Measurements from ENCODE around the gene EXD3.
"Not testable (repeated sequence)": the region's sequence is repeated elsewhere in the genome, so short reads cannot be mapped to it uniquely, and the experiment has no call there.

Gene EXD3, protein sequence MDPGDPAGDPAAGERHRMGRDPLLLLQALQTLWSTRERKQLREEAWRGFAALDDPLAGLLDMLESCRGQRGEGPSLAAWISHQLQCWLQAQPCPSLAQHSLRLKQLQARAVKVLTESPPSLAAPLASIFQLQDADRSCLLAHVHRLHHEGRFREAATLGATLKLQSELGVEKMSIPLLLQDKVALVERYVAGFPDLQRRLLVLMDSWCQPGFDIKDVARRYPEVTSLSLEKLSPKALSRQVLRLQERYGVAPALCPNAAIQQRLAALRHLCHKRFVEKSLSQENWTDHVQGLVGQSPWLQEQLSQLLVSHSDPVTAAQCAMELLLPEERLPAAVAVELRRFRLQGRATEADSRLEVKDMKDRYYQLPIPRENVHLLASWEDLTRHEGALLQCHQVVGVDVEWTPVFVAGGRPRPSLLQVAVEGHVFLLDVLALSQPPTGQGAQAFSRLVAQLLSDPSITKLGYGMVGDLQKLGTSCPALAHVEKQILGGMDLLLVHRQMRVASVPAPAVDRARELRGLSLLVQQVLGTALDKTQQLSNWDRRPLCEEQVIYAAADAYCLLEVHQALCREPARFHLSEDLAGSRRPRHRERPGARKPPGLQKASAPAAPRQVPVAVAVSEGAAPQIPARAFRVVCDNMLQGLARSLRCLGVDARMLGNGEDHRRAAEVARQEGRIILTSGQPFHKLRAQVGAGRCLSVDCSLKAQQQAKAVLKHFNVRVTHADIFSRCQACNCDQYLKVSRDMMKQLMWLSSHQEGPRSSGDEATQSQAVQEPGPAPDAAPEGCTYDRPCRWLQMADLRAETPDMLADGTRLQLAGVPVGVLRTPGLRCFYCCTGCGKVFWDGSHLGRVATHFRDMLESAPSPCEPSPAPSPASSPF

DNA sequence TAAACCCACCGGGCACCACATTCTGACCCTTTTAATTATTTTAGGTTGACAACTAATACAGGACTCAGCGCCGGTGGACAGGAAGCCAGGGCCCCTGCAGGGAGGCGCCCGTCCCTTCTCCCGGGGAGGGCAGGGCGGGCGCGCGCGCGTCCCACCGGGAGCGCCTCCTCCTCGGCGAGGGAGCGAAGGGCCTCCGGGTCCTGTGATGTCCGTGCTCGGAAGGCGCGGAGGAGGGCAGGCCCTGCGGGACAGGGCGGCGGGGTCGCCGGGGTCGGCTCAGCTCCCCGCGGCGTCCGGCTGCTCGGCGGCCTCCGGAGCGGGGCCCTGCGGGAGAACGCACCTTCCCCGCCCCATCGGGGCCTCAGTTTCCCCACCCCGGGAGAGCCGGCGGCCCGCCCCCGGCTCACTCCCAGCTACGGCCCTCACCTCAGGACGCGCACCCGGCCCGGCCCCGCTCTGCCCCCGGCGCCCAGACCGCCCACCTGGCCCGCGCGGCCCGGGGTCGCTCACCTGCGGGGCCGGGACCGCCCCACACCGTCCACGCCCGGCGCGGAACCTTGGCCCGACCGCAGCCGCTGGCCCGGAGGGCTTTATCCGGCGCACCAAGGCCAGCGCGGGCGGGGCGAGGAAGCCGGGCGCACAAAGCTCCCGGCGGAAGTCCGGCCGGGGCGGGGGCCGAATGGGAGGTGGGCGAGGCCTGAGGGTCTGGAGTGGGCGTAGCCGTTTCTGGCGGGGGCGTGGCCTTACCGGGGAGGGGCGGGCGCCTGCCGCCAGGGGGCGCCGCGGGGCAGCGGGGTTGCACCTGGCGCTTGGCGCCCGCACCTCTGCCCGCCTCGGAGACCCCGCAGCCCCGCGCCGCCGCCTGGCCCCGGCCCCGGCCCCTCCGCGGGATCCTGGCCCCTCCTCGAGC, at the start of gene EXD3, which contains the start of gene NOXA1:
EXD3 (minus strand) TSS at position 559 of the 910 bp plus-strand sequence. CDS start 27,805 bp downstream, outside the sequence.
NOXA1 (plus strand) TSS at position 790 of the 910 bp plus-strand sequence. CDS start 137 bp downstream, outside the sequence.
- no peak for DNase-seq

DNA sequence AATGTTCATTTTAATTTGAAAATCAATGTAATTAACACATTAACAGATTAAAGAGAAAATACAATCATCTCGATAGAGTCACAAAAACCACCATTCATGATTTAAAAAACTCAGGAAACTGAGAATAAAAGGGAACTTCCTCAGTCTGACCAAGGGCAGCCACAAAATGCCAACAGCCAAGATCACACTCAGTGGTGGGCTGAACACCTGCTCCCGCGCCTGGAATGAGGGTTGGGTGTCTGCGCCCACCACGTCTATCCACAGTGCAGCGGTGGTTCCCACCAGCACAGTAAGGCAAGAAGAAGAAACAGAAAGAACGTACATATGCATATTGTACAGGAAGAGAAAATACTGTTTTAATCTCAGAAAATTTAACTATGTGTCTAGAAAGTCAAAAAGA, 47.8 kb upstream of the EXD3 start:
- no peak for DNase-seq

DNA sequence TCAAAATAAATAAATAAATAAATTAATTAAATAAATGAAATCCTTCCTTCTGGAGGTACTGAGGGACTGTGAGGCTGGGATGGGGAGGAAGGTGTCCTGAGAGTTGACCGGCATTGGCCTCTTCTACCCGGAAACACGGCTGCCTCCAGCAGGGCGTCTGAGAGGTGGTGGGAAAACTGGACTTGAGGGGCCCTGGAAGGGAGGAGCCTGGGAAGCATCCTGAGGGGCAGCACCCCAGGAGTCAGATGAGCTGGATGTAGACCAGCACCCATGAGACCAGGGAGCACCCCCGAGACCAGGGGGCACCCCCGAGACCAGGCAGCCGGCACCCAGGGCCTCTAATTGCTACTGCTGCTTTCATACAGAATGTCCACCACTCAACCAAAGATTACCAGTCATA, 44.9 kb upstream of the EXD3 start:
- no peak for DNase-seq

DNA sequence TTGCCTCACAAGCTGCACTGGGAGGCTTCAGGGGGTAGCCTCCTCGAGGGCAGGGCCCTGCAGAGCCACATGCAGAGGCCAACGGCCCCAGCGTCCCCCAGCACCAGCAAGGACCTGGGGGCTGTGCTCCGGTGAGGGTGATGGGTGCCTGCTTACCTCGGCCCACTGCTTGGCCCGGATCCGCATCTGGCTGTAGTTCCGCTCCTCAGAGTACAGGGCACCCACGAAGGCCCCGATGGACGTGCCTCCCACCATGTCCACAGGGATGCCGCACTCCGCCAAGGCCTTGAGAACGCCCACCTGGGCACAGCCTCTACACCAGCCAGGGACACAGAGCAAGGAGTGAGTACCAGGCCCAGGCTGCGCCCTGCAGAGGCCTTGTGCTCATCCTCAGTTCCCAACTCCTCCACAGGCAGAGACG, 44.2 kb upstream of the EXD3 start:
- no peak for DNase-seq

DNA sequence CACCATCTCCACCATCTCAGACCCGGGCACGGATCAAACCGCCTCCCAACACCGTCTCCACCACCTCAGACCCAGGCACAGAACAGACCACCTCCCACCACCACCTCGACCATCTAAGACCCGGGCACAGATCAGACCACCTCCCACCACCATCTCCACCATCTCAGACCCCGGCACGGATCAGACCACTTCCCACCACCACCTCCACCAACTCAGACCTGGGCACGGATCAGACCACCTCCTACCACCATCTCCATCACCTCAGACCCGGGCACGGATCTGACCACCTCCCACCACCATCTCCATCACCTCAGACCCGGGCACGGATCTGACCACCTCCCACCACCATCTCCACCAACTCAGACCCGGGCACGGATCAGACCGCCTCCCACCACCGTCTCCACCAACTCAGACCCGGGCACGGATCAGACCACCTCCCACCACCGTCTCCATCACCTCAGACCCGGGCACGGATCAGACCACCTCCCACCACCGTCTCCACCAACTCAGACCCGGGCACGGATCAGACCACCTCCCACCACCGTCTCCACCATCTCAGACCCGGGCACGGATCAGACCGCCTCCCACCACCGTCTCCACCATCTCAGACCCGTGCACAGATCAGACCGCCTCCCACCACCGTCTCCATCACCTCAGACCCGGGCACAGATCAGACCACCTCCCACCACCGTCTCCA, 43.6 kb upstream of the EXD3 start:
- DNase-seq: not testable (repeated sequence)

DNA sequence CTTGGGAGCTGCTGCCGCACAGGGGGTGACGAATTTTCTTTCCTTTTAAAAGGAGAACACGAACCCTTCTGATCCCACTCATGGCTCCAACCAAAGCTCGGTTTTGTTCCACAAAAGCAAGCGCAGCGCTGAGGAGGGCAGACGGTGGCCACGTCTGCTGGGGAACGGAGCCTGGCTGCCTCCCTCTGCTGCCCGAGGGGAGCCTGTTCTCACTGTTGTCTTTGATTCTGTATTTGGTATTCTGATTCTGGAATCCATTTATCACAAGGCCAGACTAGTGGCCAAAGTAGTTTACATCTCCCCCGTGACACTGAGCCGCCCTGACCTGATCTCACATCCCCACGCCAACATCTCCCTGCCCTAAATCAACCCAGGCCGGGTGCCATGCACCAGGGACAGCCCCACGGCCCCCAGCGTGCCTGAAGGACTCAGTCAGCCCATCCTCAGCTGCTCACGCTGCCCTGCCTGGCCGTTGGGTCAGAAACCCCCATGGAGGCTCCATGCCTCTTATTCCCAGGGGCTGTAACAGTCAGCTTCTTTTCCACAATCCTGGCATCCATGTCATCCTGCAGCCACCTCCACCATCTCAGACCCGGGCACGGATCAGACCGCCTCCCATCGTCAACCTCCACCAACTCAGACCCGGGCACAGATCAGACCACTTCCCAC, 42.9 kb upstream of the EXD3 start:
- DNase-seq: no peak

DNA sequence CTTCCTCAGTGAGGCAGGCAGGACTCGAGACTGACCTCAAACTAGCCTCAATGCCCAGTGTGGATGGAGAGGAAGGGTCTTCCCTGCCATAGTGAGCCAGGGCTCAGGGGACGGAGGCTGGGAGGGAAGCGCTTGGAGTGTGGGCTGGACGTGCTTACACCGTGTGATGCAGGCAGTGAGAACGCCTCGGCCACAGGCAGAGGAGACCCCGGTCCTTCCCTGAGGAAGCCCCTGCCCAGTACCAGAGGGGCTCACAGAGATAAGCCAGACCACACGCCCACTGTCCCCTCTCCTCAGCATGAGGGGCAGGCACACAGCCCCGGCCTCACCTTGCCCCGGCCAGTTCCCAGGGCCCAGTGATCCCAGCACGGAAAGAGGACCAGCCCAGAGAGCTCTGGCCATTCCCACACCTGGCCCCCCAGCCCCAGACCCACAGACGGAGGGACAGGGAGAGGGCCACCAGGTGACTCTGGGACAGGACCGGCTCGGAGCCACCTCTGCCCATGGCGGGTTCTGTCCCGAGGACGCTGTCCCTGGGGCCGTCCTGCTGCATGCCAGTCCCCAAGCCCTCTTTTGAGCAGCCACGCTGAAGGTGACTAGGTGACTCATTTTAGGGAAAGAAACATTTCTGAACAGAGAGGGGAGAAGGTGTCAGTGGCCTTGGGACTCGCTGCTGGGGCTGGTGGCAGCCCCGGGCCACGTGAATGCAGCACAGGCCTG, 42.2 kb upstream of the EXD3 start:
- DNase-seq: no peak

DNA sequence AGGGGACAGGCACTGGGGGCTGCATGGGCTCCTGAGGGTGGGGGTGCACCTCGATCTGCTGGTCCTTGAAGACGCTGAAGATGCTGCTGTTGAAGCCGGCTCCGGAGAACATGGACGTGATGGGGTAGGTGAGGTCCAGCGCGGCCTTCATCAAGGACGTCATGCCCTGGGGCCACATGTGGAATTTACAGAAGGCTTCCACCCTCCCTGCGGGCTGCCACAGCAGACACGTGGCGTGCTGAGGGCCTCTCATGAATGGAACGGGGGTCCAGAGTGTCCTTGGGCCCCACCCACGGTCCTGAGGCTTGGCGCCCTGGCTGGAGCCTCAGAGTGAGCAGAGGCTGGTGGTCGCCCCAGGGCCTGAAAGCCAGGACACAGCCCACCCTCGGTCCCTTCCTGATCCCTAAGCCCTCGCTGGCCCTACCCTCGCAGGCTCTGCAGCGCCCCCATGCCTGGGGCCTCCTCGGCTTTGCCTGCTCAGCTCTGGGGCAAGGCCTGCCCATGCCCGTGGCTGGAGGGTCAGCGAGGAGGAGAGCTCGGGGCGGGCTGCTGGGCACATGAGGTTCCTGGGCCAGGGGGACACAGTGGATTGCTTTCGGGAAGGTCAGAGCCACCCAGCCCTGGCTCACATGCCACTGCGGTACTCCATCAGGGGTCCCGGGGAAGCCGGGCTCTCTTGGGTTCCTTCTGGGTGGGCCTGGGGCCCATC, 41.5 kb upstream of the EXD3 start:
- no peak for DNase-seq

DNA sequence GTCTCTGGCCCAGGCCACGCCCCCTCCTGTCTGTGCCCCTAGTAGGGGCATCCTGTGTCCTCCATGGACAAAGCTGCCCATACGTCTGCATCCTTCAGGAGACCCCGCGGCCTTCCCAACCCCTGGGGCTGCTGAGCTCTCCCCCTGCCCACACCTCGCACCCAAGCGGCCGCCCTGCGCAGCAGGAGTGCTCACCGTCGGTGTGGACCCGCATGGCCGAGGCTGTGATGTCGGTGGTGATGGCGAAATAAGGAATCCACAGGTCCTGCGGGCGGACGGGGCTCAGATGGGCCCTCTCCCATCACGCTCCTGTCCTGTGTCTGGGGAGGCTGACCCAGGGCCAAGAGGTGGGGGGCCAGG, 40.9 kb upstream of the EXD3 start:
- no peak for DNase-seq

DNA sequence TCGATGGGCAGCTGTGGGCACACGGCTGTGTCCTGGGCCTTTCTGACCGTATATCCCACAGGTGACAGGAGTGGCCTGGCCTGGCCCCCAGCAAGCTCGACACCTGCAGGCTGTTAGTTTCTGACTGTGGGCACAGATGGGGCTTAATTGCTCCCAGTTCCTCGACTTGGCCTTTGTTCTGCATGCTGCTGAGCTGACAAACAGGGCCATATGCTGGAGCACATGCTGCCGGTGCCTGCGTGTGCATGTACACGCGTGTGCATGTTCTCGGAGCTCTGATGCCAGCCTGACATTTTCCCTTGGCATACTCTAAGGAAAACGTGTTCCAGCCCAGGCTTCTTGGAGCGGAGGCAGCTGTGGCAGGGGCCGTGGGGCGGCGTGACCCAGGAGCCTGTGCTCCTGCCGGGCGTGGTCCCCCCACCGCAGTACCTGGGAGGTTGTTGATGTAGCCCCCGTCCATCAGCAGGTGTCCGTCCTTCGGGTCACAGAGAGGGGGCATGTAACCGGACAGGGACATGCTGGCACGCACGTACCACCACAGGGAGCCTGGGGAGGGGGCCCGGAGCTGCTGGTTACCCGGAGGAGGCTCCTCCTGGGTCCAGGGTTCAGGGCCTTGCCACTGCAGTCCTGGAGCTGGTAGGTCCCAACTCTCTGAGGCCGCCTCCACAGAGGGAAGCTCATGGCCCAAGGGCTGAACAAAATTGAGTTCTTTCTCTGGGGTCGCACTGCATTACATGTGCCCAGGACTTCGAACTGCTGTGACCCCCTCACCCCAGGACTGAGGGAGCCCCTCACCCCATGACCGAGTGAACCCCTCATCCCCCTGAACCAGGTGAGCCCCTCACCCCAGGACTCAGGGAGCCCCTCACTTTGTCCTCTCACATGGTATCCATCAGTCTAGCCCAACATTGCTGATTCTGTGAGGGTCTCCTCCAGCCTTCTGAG, 40.3 kb upstream of the EXD3 start:
- DNase-seq: no peak

DNA sequence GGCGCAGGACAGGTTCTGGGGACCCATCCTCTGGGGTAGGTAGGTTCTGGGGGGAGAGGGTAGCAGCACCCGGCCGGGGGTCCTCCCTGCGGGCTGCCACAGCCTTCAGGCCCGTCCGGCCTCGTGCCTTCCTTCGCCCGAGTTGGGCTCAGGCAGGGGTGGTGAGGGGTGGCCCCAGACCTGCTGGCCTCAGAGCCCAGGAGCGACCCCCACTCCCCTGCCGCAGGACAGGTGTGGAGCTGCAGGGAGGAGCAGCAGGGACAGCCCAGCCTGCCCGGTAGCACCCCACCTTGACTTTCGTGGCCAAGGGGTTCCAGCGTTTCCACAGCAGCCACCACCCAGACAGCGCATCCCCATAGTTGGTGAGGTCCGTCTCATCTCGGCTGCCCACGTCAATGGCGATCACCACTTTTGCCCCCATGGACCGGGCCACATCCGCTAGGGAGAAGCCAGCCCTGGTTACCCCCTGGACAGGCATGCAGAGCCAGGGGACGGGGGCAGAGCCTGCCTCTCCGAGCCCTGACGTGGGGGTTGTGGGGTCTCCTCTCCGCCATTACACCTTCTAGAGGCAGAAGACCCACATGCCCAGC, 39.5 kb upstream of the EXD3 start:
- no peak for DNase-seq

DNA sequence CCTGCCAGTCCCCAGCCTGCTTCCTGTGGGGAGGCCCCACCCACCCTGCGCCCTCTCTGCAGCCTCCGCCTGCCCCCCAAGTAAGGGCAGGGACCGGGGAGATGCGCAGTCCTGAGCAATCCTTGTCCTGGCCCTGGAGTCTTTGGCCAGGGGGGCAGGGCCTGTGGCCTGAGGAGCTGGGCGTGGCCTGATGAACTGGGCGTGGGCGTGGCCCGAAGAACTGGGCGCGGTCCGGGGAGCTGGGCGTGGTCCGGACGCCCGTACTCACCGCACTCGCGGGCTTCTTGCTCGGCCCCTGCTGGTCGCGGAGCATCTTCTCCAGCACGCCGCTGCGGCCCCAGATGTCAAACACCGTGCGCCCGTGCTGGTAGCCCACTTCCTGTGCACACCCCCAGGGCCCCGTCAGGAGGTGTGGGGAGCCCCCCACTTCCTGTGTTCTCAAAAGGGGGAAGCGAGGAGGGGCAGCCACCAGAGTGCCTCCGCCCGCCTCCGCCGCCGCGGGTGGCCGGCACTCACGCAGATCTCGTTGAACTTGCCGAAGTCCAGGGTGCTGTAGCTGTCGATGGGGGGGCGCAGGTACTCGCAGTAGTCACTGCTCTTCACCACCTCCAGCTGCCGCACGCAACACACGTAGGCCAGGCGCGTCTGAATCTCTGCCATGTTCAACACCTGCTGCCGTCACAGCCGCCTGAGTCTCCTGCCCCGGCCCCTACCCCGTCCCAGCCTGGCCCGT, 38.9 kb upstream of the EXD3 start:
- no peak for DNase-seq

DNA sequence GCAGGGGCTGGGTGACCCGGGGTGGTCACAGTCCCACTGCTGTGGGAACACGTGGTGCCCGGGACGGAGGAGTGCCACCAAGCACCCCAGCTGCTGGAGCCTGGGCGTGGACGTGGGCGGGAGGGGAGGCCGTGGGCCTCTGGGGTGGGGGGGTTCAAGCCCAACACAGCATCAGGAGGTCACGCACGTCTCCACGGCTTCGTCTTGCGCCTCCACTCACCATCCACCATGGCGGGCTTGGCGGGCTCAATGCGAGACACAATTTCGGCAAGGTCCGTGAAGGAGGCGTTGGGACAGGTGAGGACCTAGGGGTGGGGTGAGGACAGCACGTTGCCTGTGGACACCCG, 38.3 kb upstream of the EXD3 start:
- no peak for DNase-seq

DNA sequence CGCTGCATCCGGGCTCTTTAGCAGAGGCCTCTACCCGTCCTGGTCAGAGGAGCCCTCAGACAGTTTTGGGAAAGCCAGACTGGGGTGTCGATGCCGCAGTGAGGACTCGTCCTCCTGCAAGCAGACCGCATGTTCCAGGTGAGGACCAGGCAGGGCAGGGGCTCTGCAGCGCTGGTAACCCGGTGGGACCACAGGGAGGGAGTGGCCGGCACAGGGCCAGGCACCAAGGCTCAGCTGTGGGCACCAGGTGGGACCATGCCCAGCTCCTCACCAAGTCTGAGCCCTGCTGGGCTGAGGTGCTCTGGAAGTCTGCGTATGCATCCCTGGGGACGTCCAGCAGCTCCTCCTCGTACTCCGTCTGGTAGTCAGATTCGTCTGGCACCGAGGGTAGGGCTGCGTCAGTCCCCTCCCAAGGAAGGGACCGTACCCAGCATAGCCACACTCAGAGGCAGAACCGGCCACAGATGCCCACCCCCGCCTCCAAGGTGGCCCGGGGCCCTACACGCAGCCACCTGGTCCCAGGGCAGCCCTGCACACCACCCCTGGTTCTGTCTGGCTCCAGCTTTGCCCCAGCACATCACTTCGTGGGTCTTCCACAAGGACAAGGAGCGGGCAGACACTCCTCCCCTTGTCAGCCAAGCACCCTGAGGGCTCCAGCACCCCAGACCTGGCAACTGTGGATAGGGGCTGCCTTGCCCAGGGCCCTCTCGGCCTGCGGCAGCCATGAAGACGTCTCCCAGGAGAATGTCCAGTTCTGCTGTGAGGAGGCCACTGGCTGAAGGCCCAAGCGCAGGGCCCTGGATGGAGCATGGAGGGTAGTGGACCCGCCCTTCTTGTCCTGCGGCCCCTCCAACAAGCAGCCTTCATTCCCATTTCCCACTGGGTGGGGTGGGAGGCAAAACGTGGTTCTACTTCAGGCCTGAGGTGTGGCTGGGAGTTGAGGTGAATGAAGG, 37.7 kb upstream of the EXD3 start:
- DNase-seq: no peak

DNA sequence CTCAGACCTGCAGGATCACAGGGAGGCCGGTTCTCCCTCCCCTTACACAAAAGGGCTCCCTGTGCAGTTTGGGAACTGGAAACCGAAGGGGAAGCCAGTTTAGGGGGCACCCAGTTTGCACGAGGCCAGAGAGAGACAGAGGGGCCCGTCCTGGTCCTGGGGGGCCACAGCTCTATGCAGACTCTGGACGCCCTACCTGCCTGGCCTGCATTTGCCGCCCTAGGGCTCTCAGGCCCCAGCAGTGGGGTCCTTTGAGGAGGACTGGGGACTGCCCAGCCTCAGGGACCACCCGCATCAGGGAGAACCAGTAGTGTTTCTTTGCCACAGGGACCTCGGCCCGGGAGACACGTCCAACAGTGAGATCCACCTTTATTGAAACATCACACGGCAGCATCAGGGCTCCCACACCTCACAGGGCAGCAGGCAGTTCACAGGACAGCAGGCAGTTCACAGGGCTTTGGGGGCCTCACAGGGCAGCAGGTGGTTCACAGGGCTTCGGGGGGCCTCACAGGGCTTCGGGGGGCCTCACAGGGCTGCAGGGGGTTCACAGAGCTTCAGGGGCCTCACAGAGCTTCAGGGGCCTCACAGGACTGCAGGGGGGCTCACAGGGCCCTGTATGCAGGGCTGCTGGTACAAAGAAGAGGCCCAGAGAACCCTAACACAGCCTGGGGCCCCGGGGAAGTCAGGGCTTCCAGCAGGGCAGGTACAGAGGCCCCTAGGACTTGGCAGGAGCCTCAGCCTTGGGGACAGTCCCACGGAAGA, 36.8 kb upstream of the EXD3 start:
- DNase-seq: no peak

DNA sequence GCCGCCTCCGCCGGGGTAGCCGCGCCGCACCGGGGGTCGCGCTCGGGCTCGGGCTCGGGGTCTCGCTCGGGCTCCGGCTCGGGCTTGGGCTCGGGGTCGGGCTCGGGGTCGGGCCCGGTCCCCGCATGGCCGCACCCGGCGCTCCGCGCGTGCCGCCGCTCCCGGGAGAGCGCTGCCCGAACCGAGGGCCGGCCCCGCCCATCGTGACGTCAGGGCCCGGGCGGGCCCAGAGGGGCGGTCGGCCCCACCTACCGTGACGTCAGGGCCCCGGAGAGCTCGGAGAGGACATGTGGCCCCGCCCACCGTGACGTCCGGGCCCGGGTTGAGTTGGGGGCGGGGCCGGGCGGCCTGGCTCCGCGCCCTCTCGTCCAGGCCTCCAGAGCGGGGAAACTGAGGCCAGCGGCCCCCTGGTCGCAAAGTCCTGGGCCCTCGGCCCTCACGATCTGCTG, 36.2 kb upstream of the EXD3 start, which contains the start of gene NSMF:
NSMF (minus strand) TSS at position 183 of the 449 bp plus-strand sequence. CDS start 232 bp downstream, outside the sequence.
- DNase-seq: no peak
